ENCODE measurements around the gene THADA.

- TF ChIP-seq, protein P1, sequence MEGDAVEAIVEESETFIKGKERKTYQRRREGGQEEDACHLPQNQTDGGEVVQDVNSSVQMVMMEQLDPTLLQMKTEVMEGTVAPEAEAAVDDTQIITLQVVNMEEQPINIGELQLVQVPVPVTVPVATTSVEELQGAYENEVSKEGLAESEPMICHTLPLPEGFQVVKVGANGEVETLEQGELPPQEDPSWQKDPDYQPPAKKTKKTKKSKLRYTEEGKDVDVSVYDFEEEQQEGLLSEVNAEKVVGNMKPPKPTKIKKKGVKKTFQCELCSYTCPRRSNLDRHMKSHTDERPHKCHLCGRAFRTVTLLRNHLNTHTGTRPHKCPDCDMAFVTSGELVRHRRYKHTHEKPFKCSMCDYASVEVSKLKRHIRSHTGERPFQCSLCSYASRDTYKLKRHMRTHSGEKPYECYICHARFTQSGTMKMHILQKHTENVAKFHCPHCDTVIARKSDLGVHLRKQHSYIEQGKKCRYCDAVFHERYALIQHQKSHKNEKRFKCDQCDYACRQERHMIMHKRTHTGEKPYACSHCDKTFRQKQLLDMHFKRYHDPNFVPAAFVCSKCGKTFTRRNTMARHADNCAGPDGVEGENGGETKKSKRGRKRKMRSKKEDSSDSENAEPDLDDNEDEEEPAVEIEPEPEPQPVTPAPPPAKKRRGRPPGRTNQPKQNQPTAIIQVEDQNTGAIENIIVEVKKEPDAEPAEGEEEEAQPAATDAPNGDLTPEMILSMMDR (IDR thresholded peaks at IDR 0.05; ENCODE audit: borderline replicate concordance, extremely low read depth, low read length, poor library complexity, severe bottlenecking): no peak
- no peak for TF ChIP-seq EZH2 (IDR thresholded peaks at IDR 0.05; ENCODE audit: borderline replicate concordance, low read depth, low read length, severe bottlenecking)
These were observed 228.6 kb downstream of the THADA start for GRCh38 chr2:43367012-43367782.
